NCI-H2029 treated with DMSO at 0.1 percent for 48 hours (cell line): ENCODE data around the gene TNMD.

ENCODE experiments used
- DNase-seq: peaks from one replicate; lab custom pipeline; 2025; lab: John Stamatoyannopoulos, UW

TNMD gene

DNA sequence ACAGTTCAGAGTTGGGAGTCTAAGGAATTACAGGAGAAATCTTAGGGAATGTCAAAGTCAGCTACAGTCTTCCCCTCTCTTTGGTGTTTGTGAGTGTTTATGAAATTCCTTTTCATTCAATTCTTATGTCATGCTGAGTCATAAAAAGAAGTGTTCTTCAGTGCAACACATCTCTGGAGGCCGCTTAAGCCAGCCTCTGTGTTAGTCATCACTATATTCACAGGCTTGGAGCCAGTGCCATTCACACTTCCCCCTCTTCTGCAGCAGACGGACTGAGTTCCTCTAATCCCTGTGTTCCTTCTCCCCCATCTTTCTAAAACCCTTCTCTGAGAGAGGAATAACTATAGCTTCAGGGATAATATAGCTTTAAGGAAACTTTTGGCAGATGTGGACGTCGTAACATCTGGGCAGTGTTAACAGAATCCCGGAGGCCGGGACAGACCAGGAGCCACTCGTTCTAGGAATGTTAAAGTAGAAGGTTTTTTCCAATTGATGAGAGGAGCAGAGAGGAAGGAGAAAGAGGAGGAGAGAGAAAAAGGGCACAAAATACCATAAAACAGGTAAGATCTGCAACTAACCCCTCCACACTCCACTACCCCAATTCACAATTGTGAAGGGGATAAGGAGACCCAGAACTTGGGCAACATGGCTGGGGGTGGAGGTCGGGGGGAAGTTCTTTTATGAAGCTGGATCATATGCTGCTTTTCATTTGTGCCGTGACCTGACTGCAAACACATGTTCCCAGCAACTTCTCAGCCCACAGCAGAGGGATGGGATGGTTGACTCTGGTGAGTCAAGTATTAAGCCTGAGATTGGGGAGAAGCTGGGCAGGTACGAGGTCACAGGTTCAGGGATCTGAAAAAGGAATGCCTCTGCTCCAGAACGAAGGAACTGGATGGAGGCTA is 59.5 kb downstream of the TNMD start, which contains the start of gene SRPX2:
Gene SRPX2 (plus strand): TSS at position 244 of the 905 bp plus-strand sequence. CDS start 2,124 bp downstream, outside the sequence.
- DNase-seq = no peak

DNA sequence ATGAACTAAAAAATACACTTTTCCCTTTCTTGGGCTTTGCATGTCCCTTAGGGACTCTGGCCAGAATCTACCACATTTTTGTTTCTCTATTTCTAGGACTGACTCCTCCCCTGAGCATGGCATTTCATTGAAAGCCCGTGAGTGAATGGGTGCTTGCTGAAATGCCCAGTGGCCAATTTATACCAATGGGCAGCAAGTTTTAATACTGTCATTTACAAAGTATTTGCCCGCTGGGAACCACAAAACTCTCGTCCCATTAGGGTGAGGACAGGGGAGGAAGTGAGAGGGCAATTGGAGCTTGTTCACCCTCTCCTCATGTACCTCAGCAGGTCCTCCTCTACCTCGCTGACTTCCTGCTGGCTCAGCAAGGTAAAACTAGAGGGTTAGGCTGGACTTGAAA is 60.4 kb downstream of the TNMD start:
- DNase-seq = no peak

DNA sequence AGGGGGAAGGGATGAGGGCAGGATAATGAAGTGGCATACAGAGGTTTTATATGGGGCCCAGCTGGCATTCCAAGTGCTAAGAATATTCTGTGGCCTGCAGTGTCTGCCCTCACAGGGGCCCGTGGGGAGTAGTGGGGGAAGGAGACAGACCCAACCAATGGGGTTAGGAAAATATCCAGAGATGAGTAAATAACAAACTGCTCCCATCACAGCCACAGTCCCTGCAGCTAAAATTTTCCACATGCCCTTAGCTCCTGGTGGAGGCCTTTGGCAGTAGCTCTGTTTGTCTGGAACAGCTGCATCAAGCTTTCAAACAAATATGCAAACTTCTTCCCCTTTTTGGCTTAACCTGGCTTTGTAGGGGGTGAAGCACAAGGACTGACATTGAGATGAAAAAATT is 62.4 kb downstream of the TNMD start:
- DNase-seq = no peak

GRCh38 chrX:100647739-100648138 is 63.0 kb downstream of the TNMD start:
- DNase-seq = peak; percentile 54

DNA sequence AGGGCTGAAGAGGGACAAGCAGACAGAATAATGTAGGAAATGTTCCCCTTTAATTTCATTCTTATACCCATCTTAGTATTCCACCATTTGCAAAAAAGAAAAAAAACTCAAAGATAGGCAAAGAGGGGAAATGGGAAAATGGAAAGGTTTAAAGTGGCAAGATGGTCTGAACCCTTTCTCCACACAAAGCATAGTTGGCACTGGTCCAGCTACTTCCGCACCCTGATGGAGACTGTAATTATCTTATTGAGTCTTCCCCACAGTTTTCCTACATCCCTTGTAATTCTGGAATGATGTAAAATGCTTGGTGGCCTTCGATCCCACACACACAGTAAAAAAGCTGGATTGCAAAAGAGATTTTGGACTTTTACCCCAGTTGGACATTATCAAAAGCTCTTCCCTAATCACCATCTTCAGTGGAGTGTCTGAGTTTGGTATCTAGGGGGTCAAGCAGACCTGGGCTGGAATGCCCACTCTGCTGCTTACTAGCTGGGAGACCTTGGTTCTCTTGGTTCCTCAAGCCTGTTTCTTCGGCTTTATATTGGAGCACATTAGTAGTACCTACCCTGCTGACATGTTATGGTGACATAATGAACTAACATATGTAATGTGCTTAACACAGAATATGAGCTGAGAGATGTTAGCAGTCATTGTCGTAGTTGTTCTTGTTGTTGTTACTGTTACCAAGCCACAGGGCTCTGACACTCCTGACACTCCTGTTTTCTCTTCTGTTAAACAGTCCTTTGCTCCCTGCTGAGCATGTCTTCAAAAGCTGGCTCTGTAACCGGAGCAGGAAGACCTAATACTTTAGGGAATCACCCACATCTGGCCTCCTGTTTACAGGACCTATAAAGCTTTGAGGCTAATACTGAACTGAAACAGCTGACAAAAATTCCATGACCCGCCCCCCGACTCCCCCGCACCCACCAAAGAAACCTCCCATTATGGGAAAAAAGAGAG is 64.0 kb downstream of the TNMD start:
- DNase-seq = no peak
